ENCODE data around the gene KAT5. TPM values are rescaled to one million over a fixed set of nuclear protein-coding genes. Genes with fewer than 3 reads are reported as not detected.
"Not testable (repeated sequence)": the region's sequence is repeated elsewhere in the genome, so short reads cannot be mapped to it uniquely, and the experiment has no call there.

KAT5 gene
- total RNA-seq, 1 donor from 2014 or later: 73.1 TPM

GRCh38 chr11:65764434-65764833 is 52.4 kb downstream of the KAT5 start:
- no peak for DNase-seq (ENCODE audit: low spot score, unreplicated experiment)
- Mint-ChIP-seq H3K27ac (no peak overlapping the region), H3K9me3 (ENCODE audit: low read depth) (peaks cover under 1% of the 10 kb centered on the region), H3K27me3 (no peaks in the 10 kb centered on the region), H3K4me3 (ENCODE audit: low read depth) (no peak overlapping the region), H3K4me1 (ENCODE audit: low read depth) (peaks cover 9% of the 10 kb centered on the region), H3K36me3 (ENCODE audit: insufficient read depth) (peaks cover 3% of the 10 kb centered on the region)
- no peak for TF ChIP-seq CTCF (IDR thresholded peaks at IDR 0.05; ENCODE audit: unreplicated experiment)

GRCh38 chr11:65766535-65766934 is 54.5 kb downstream of the KAT5 start:
- no peak overlapping the region for H3K4me3 Mint-ChIP-seq (ENCODE audit: low read depth)
- H3K4me1 Mint-ChIP-seq (ENCODE audit: low read depth): peaks cover 13% of the 10 kb centered on the region
- no peak for TF ChIP-seq CTCF (IDR thresholded peaks at IDR 0.05; ENCODE audit: unreplicated experiment)
- H3K27me3 Mint-ChIP-seq: no peaks in the 10 kb centered on the region
- peaks cover 2% of the 10 kb centered on the region for H3K36me3 Mint-ChIP-seq (ENCODE audit: insufficient read depth)
- no peak overlapping the region for H3K27ac Mint-ChIP-seq
- DNase-seq (ENCODE audit: low spot score, unreplicated experiment): no peak
- no peaks in the 10 kb centered on the region for H3K9me3 Mint-ChIP-seq (ENCODE audit: low read depth)

- no peak for DNase-seq (ENCODE audit: low spot score, unreplicated experiment)
- Mint-ChIP-seq H3K9me3 (ENCODE audit: low read depth) (no peaks in the 10 kb centered on the region), H3K4me1 (ENCODE audit: low read depth) (peaks cover 15% of the 10 kb centered on the region), H3K36me3 (ENCODE audit: insufficient read depth) (peaks cover 1% of the 10 kb centered on the region), H3K27me3 (no peaks in the 10 kb centered on the region), H3K4me3 (ENCODE audit: low read depth) (no peak overlapping the region), H3K27ac (no peak overlapping the region)
- TF ChIP-seq CTCF (IDR thresholded peaks at IDR 0.05; ENCODE audit: unreplicated experiment): no peak
These were observed 55.4 kb downstream of the KAT5 start for GRCh38 chr11:65767406-65767805.

- not testable (repeated sequence) for H3K9me3 Mint-ChIP-seq (ENCODE audit: low read depth); H3K4me3 Mint-ChIP-seq (ENCODE audit: low read depth); H3K27ac Mint-ChIP-seq; H3K27me3 Mint-ChIP-seq; DNase-seq (ENCODE audit: low spot score, unreplicated experiment); H3K36me3 Mint-ChIP-seq (ENCODE audit: insufficient read depth)
- H3K4me1 Mint-ChIP-seq (ENCODE audit: low read depth): peaks cover 15% of the 10 kb centered on the region
These were observed 55.8 kb downstream of the KAT5 start for GRCh38 chr11:65767806-65768205.

Other genes starting within 250 kb of the KAT5 start
- 16,546 and 17,116 TPM in 2 replicates for gene MALAT1, start 213.2 kb upstream of the KAT5 start, total RNA-seq
- gene SCYL1, start 187.2 kb upstream of the KAT5 start, total RNA-seq: 61.4 and 66.3 TPM in 2 replicates
- 55.3 and 57.7 TPM in 2 replicates for gene LTBP3, start 153.9 kb upstream of the KAT5 start, total RNA-seq
- 25.3 and 25.9 TPM in 2 replicates for gene ZNRD2, start 141.8 kb upstream of the KAT5 start, total RNA-seq
- 62.5 and 65.0 TPM in 2 replicates for gene FAM89B, start 139.7 kb upstream of the KAT5 start, total RNA-seq
- gene EHBP1L1, start 136.2 kb upstream of the KAT5 start, total RNA-seq: 13.0 and 15.2 TPM in 2 replicates
- gene KCNK7, start 116.5 kb upstream of the KAT5 start, total RNA-seq: 0.95 and 1.7 TPM in 2 replicates
- gene MAP3K11, start 98.0 kb upstream of the KAT5 start, total RNA-seq: 61.4 and 63.8 TPM in 2 replicates
- gene PCNX3, start 96.5 kb upstream of the KAT5 start, total RNA-seq: 59.5 and 66.0 TPM in 2 replicates
- gene SIPA1, start 74.2 kb upstream of the KAT5 start, total RNA-seq: 19.5 and 20.2 TPM in 2 replicates
- gene RELA, start 49.3 kb upstream of the KAT5 start, total RNA-seq: 54.2 and 54.5 TPM in 2 replicates
- gene RNASEH2C, start 8.5 kb downstream of the KAT5 start, total RNA-seq: 38.5 and 44.0 TPM in 2 replicates
- 18.4 and 19.3 TPM in 2 replicates for gene AP5B1, start 68.7 kb downstream of the KAT5 start, total RNA-seq
- gene OVOL1, start 74.8 kb downstream of the KAT5 start, total RNA-seq: 12.4 and 12.7 TPM in 2 replicates
- gene SNX32, start 121.7 kb downstream of the KAT5 start, total RNA-seq: 3.6 and 4.6 TPM in 2 replicates
- 864 and 890 TPM in 2 replicates for gene CFL1, start 145.9 kb downstream of the KAT5 start, total RNA-seq
- 55.5 and 60.5 TPM in 2 replicates for gene MUS81, start 148.2 kb downstream of the KAT5 start, total RNA-seq
- 84.9 and 90.5 TPM in 2 replicates for gene EFEMP2, start 160.5 kb downstream of the KAT5 start, total RNA-seq
- gene CTSW, start 167.6 kb downstream of the KAT5 start, total RNA-seq: not detected in 2 replicates
- gene FIBP, start 176.2 kb downstream of the KAT5 start, total RNA-seq: 67.7 and 77.8 TPM in 2 replicates
- 7.4 and 7.9 TPM in 2 replicates for gene CCDC85B, start 178.4 kb downstream of the KAT5 start, total RNA-seq
- 1.7 and 2.6 TPM in 2 replicates for gene FOSL1, start 188.1 kb downstream of the KAT5 start, total RNA-seq
- gene C11orf68, start 206.8 kb downstream of the KAT5 start, total RNA-seq: 23.9 and 28.6 TPM in 2 replicates
- 61.5 and 65.8 TPM in 2 replicates for gene DRAP1, start 207.2 kb downstream of the KAT5 start, total RNA-seq
- gene TSGA10IP, start 233.2 kb downstream of the KAT5 start, total RNA-seq: not detected in 2 replicates
- 51.2 and 53.1 TPM in 2 replicates for gene SART1, start 249.5 kb downstream of the KAT5 start, total RNA-seq